Parathyroid adenoma (tissue), 2 donors: Measurements from ENCODE around the gene GPR4.

ENCODE experiments used
- H2AFZ ChIP-seq: fragments of 300-600 bp; sonication (generic); one replicate; pipeline ENCODE4 v1.7.0; 2017; ENCODE audit warnings: antibody characterized with exemption, mild to moderate bottlenecking
- H3K27ac ChIP-seq: fragments of 300-600 bp; sonication (generic); one replicate; pipeline ENCODE4 v1.7.0; 2017
- H3K27me3 ChIP-seq: fragments of 300-600 bp; sonication (generic); one replicate; pipeline ENCODE4 v1.7.0; 2017; ENCODE audit warnings: low read length; ENCODE audit not compliant: control insufficient read depth, insufficient read depth
- H3K36me3 ChIP-seq: fragments of 300-600 bp; sonication (generic); one replicate; pipeline ENCODE4 v1.7.0; 2017; ENCODE audit warnings: low read length; ENCODE audit not compliant: control insufficient read depth, insufficient read depth
- H3K4me1 ChIP-seq: fragments of 300-600 bp; sonication (generic); one replicate; pipeline ENCODE4 v1.7.0; 2017; ENCODE audit warnings: control low read depth
- H3K4me2 ChIP-seq: fragments of 300-600 bp; sonication (generic); one replicate; pipeline ENCODE4 v1.7.0; 2017; ENCODE audit warnings: low read length
- H3K4me3 ChIP-seq: fragments of 300-600 bp; sonication (generic); one replicate; pipeline ENCODE4 v1.7.0; 2017; ENCODE audit warnings: low read depth, low read length
- H3K79me2 ChIP-seq: fragments of 300-600 bp; sonication (generic); one replicate; pipeline ENCODE4 v1.7.0; 2017; ENCODE audit warnings: control low read depth
- H3K9ac ChIP-seq: fragments of 300-600 bp; sonication (generic); one replicate; pipeline ENCODE4 v1.7.0; 2017; ENCODE audit warnings: mild to moderate bottlenecking
- H3K9me3 ChIP-seq: fragments of 300-600 bp; sonication (generic); one replicate; pipeline ENCODE4 v1.7.0; 2017; ENCODE audit warnings: low read length; ENCODE audit not compliant: control insufficient read depth
- TF ChIP-seq, protein P1 (sequence below): fragments of 300-600 bp; sonication (generic); IDR thresholded peaks from one replicate; pipeline ENCODE4 v1.7.0; 2017; ENCODE audit warnings: antibody characterized with exemption, mild to moderate bottlenecking
- donor health status: primary hyperparathyroidism.

GPR4 gene

GRCh38 chr19:45554481-45554880 lies 47.5 kb downstream of the GPR4 start:
- TF ChIP-seq, protein P1, sequence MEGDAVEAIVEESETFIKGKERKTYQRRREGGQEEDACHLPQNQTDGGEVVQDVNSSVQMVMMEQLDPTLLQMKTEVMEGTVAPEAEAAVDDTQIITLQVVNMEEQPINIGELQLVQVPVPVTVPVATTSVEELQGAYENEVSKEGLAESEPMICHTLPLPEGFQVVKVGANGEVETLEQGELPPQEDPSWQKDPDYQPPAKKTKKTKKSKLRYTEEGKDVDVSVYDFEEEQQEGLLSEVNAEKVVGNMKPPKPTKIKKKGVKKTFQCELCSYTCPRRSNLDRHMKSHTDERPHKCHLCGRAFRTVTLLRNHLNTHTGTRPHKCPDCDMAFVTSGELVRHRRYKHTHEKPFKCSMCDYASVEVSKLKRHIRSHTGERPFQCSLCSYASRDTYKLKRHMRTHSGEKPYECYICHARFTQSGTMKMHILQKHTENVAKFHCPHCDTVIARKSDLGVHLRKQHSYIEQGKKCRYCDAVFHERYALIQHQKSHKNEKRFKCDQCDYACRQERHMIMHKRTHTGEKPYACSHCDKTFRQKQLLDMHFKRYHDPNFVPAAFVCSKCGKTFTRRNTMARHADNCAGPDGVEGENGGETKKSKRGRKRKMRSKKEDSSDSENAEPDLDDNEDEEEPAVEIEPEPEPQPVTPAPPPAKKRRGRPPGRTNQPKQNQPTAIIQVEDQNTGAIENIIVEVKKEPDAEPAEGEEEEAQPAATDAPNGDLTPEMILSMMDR = no peak
- no peaks in the 10 kb centered on the region for H3K36me3 ChIP-seq
- H3K9me3 ChIP-seq = no peaks in the 10 kb centered on the region

GRCh38 chr19:45553464-45553863 lies 48.5 kb downstream of the GPR4 start:
- Histone ChIP-seq H2AFZ (no peak overlapping the region), H3K4me3 (no peak overlapping the region), H3K4me2 (no peak overlapping the region), H3K27ac (no peak overlapping the region), H3K36me3 (no peaks in the 10 kb centered on the region), H3K27me3 (no peaks in the 10 kb centered on the region), H3K9me3 (no peaks in the 10 kb centered on the region), H3K4me1 (no peaks in the 10 kb centered on the region), H3K9ac (no peak overlapping the region), H3K79me2 (peaks cover 6% of the 10 kb centered on the region)
- TF ChIP-seq, protein P1 = no peak

More at GRCh38 chr19:45554481-45554880, 47.5 kb downstream of the GPR4 start:
- Histone ChIP-seq H3K27ac (no peak overlapping the region), H3K27me3 (no peaks in the 10 kb centered on the region), H3K79me2 (peaks cover 8% of the 10 kb centered on the region), H3K4me1 (no peaks in the 10 kb centered on the region), H3K4me2 (no peak overlapping the region), H2AFZ (no peak overlapping the region), H3K4me3 (no peak overlapping the region), H3K9ac (no peak overlapping the region)

- no peaks in the 10 kb centered on the region for H3K27me3 ChIP-seq
- TF ChIP-seq, protein P1 = no peak
- H3K4me1 ChIP-seq = no peaks in the 10 kb centered on the region
- peaks cover 4% of the 10 kb centered on the region for H3K79me2 ChIP-seq
- no peaks in the 10 kb centered on the region for H3K9me3 ChIP-seq
- H3K4me2 ChIP-seq = no peak overlapping the region
- H3K27ac ChIP-seq = no peak overlapping the region
- no peaks in the 10 kb centered on the region for H3K36me3 ChIP-seq
- no peak overlapping the region for H3K9ac ChIP-seq
- H3K4me3 ChIP-seq = no peak overlapping the region
- no peak overlapping the region for H2AFZ ChIP-seq
Measured at GRCh38 chr19:45547965-45548609, 53.9 kb downstream of the GPR4 start.

GRCh38 chr19:45547211-45547770 lies 54.7 kb downstream of the GPR4 start:
- no peak overlapping the region for H3K27ac ChIP-seq

More at GRCh38 chr19:45547211-45547770, 54.7 kb downstream of the GPR4 start:
- Histone ChIP-seq H3K9ac (no peak overlapping the region), H3K4me1 (no peaks in the 10 kb centered on the region), H3K4me2 (no peak overlapping the region), H3K79me2 (no peaks in the 10 kb centered on the region), H3K27me3 (no peaks in the 10 kb centered on the region), H3K9me3 (no peaks in the 10 kb centered on the region), H2AFZ (no peak overlapping the region), H3K4me3 (no peak overlapping the region), H3K36me3 (no peaks in the 10 kb centered on the region)
- TF ChIP-seq, protein P1 = no peak
